Mammary epithelial cell (primary cell): ENCODE results near the gene ATP5PB.

Experiments used
- EZH2 ChIP-seq: IDR thresholded peaks from 2 replicates; pipeline ENCODE4 v1.6.1; 2012; ENCODE audit warnings: low read length, inconsistent platforms, borderline replicate concordance
- TF ChIP-seq, protein P1 (sequence below), 2 donors: IDR thresholded peaks in 1 of 2; conservative IDR thresholded peaks in 1 of 2; 2 replicates each; pipeline ENCODE4 v1.5.1; 2011 to 2012; ENCODE audit warnings: inconsistent platforms in 2 of 2, low read length in 2 of 2, mild to moderate bottlenecking in 2 of 2, control low read depth in 1 of 2, low read depth in 1 of 2; ENCODE audit not compliant: insufficient read depth in 1 of 2; ENCODE audit errors: extremely low read depth in 1 of 2

DNA sequence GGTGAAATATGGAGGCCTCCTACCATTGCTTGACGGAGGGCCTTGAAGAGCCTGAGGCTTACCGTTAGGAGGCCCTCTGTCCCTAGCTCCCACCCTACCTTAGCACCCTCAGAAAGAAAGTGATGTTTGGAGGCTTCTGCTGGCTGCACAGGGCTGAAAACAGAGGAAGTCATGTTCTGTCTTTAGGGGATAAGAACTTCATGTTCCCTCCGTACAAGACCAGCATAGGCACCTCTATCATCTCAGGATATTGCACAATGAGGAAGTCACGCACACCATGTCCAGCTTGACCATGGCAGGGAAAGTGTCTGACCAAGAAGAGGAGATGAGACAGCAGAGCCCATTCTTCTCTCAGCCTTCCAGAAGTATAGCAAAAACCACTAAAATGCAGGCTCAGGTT lies 40.3 kb downstream of the ATP5PB start:
- TF ChIP-seq, protein P1, sequence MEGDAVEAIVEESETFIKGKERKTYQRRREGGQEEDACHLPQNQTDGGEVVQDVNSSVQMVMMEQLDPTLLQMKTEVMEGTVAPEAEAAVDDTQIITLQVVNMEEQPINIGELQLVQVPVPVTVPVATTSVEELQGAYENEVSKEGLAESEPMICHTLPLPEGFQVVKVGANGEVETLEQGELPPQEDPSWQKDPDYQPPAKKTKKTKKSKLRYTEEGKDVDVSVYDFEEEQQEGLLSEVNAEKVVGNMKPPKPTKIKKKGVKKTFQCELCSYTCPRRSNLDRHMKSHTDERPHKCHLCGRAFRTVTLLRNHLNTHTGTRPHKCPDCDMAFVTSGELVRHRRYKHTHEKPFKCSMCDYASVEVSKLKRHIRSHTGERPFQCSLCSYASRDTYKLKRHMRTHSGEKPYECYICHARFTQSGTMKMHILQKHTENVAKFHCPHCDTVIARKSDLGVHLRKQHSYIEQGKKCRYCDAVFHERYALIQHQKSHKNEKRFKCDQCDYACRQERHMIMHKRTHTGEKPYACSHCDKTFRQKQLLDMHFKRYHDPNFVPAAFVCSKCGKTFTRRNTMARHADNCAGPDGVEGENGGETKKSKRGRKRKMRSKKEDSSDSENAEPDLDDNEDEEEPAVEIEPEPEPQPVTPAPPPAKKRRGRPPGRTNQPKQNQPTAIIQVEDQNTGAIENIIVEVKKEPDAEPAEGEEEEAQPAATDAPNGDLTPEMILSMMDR (conservative IDR thresholded peaks at IDR 0.05 in 1 of 2, IDR thresholded peaks at IDR 0.05 in 1 of 2; ENCODE audit: extremely low read depth in 1 of 2, insufficient read depth in 1 of 2, low read depth in 1 of 2, low read length in 2 of 2), result no peak
- no peak for TF ChIP-seq EZH2
